ENCODE data around the gene PPP1R14C. TPM values are rescaled to one million over a fixed set of nuclear protein-coding genes. Genes with fewer than 3 reads are reported as not detected.

The PPP1R14C gene
- total and polyA plus RNA-seq, 8 donors, result 11.7 to 33.6 (median 18.6) TPM

DNA sequence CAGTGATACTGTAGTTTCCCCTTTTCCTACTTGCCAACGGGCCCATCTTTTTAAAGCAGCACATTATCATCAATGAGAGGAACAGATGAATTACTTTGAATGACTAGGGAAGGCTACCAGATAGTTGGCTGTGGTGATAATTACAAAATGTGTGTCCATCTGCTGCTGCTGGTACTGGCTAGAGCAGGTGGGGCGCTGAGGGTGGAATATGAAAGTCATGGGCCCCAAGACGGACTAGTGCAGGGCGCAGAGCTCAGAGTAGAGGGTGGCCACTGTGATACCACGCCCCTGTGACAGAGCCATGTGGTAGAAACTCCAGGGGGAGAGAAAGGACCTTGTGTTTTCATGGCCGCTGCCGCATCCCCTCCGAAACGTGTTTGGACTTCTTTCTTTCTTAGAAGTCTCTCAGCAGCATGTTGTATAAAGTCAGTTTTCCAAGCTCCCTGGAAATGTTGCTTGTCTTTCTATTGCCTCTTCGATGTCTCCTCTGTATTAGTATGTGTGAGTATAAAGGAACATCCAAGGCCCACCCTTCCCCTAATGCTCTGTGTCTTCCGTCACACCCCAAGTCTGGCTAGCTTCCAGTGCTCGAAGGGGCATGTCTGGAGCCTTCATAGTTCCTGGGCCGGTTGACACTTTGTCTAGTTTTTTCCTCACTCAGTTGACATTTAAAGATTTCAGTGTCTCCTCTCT, 88.1 kb downstream of the PPP1R14C start:
- intact Hi-C loops (cut with DNase I), result no loop called here
- no peak for TF ChIP-seq CTCF (IDR thresholded peaks at IDR 0.05)
- H3K4me1 ChIP-seq, result no peaks in the 10 kb centered on the region
- no peak overlapping the region for H3K4me3 ChIP-seq
- H3K27ac ChIP-seq, result no peak overlapping the region
- no peaks in the 10 kb centered on the region for H3K36me3 ChIP-seq
- H3K9me3 ChIP-seq, result no peaks in the 10 kb centered on the region
- DNase-seq, result peak in 1 of 4 donors; percentile 48
- H3K27me3 ChIP-seq, result no peaks in the 10 kb centered on the region
- ATAC-seq, result no peak

GRCh38 chr6:150231525-150231850, 88.6 kb downstream of the PPP1R14C start:
- Histone ChIP-seq H3K9me3 (no peaks in the 10 kb centered on the region), H3K4me3 (no peak overlapping the region), H3K27me3 (no peaks in the 10 kb centered on the region), H3K36me3 (no peaks in the 10 kb centered on the region), H3K27ac (no peak overlapping the region), H3K4me1 (no peaks in the 10 kb centered on the region)
- DNase-seq (no peak), ATAC-seq (no peak)
- TF ChIP-seq CTCF (IDR thresholded peaks at IDR 0.05), result no peak
- intact Hi-C loops (cut with DNase I), result no loop called here

GRCh38 chr6:150233843-150234269, 91.0 kb downstream of the PPP1R14C start:
- H3K9me3 ChIP-seq, result no peaks in the 10 kb centered on the region
- intact Hi-C loops (cut with DNase I), result no loop called here
- H3K27ac ChIP-seq, result no peak overlapping the region
- no peaks in the 10 kb centered on the region for H3K27me3 ChIP-seq
- H3K4me3 ChIP-seq, result no peak overlapping the region
- no peak for TF ChIP-seq CTCF (IDR thresholded peaks at IDR 0.05)
- ATAC-seq, result no peak
- no peak for DNase-seq
- H3K4me1 ChIP-seq, result peaks cover 13 to 16% of the 10 kb centered on the region in 2 donors
- H3K36me3 ChIP-seq, result no peaks in the 10 kb centered on the region

DNA sequence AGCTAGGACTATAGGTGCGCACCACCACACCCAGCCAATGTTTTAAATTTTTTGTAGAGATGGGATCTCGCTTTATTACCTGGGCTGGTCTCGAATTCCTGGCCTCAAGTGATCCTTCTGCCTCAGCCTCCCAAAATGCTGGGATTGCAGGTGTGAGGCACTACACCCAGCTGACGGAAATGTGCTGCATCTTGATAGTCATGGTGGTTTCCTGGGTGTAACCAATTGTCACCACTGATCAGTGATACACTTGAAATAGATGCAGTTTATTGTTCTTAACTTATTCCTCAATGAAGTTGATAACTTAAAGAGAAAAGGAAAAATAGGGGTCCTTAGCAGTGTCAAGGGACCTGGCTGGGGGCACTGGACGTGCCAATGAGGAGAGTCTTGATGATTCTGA, 92.4 kb downstream of the PPP1R14C start:
- no peak for ATAC-seq
- no peaks in the 10 kb centered on the region for H3K9me3 ChIP-seq
- H3K4me1 ChIP-seq, result peaks cover 13 to 16% of the 10 kb centered on the region in 2 donors
- H3K36me3 ChIP-seq, result no peaks in the 10 kb centered on the region
- no peak overlapping the region for H3K27ac ChIP-seq
- no peak for DNase-seq
- no peaks in the 10 kb centered on the region for H3K27me3 ChIP-seq
- intact Hi-C loops (cut with DNase I), result no loop called here
- TF ChIP-seq CTCF (IDR thresholded peaks at IDR 0.05), result no peak
- H3K4me3 ChIP-seq, result no peak overlapping the region

DNA sequence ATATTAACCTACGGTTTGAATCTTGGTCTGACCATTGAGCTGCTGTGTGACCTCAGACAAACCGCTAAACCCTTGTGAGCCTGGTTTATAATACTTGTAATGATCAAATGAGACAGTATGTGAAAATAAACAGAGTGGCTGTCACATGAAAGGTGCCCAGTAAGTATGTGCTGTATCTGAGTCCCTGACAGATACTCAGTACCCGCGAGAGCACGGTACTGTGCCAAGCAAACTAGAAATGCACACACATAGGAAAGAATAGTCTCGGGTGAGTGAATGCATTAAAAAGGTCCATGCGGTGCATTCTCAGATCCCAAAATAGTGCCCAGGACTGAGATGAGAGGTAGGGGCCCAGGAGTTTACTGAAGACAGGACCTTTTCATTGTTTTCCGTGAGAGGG, 93.3 kb downstream of the PPP1R14C start:
- TF ChIP-seq CTCF (IDR thresholded peaks at IDR 0.05), result no peak
- no peaks in the 10 kb centered on the region for H3K27me3 ChIP-seq
- H3K4me1 ChIP-seq, result peaks cover 13 to 16% of the 10 kb centered on the region in 2 donors
- intact Hi-C loops (cut with DNase I), result no loop called here
- ATAC-seq (peak; percentile 51), DNase-seq (no peak)
- peak overlapping the region; percentile 23 to 39 for H3K27ac ChIP-seq
- no peaks in the 10 kb centered on the region for H3K36me3 ChIP-seq
- H3K9me3 ChIP-seq, result no peaks in the 10 kb centered on the region
- no peak overlapping the region for H3K4me3 ChIP-seq
